Measurements from ENCODE around the gene NEK4. TPM values are rescaled to one million over a fixed set of nuclear protein-coding genes. Genes with fewer than 3 reads are reported as not detected.

Gene NEK4
- polyA plus RNA-seq, 6 donors from 2014 or later = 8.9 to 24.8 (median 12.7) TPM

GRCh38 chr3:52790337-52790736 lies 19.6 kb upstream of the NEK4 start:
- Mint-ChIP-seq H3K36me3 (no peaks in the 10 kb centered on the region), H3K9me3 (no peaks in the 10 kb centered on the region), H3K27ac (no peak overlapping the region)

GRCh38 chr3:52789746-52790040 lies 19.0 kb upstream of the NEK4 start:
- peaks cover 0 to 2% (median 0%) of the 10 kb centered on the region in 3 donors for H3K4me1 Mint-ChIP-seq
- H3K27ac Mint-ChIP-seq = peak overlapping the region in 1 of 6 donors; percentile 53
- no peak for DNase-seq
- H3K36me3 Mint-ChIP-seq = no peaks in the 10 kb centered on the region
- H3K4me3 Mint-ChIP-seq = no peak overlapping the region
- no peak for ATAC-seq (ENCODE audit: low read depth in 2 of 2)
- H3K27me3 Mint-ChIP-seq = no peaks in the 10 kb centered on the region
- no peaks in the 10 kb centered on the region for H3K9me3 Mint-ChIP-seq

More at GRCh38 chr3:52790337-52790736, 19.6 kb upstream of the NEK4 start:
- Mint-ChIP-seq H3K4me1 (peaks cover 0 to 2% (median 0%) of the 10 kb centered on the region in 3 donors), H3K27me3 (no peaks in the 10 kb centered on the region), H3K4me3 (peak overlapping the region in 1 of 8 donors; percentile 18)
- no peak for ATAC-seq (ENCODE audit: low read depth in 2 of 2)
- no peak for DNase-seq

- ATAC-seq (ENCODE audit: low read depth in 2 of 2) (no peak), DNase-seq (no peak)
- Mint-ChIP-seq H3K36me3 (no peaks in the 10 kb centered on the region), H3K9me3 (no peaks in the 10 kb centered on the region), H3K27me3 (no peaks in the 10 kb centered on the region), H3K4me1 (peaks cover 0 to 2% (median 0%) of the 10 kb centered on the region in 3 donors), H3K27ac (peak overlapping the region in 1 of 6 donors; percentile 22), H3K4me3 (no peak overlapping the region)
These were observed 18.4 kb upstream of the NEK4 start for GRCh38 chr3:52788890-52789745.

- Mint-ChIP-seq H3K9me3 (peaks cover 0 to 2% (median 0%) of the 10 kb centered on the region in 7 donors), H3K36me3 (no peaks in the 10 kb centered on the region), H3K27ac (peak overlapping the region in 2 of 6 donors; percentile 15 to 57), H3K4me1 (no peaks in the 10 kb centered on the region), H3K27me3 (no peaks in the 10 kb centered on the region), H3K4me3 (peak overlapping the region in 1 of 8 donors; percentile 77)
- no peak for DNase-seq
- no peak for ATAC-seq (ENCODE audit: low read depth in 2 of 2)
These were observed 17.2 kb upstream of the NEK4 start for GRCh38 chr3:52787672-52788625.

- H3K9me3 Mint-ChIP-seq = peaks cover 0 to 2% (median 0%) of the 10 kb centered on the region in 7 donors
- ATAC-seq (ENCODE audit: low read depth in 2 of 2) = no peak
- no peaks in the 10 kb centered on the region for H3K27me3 Mint-ChIP-seq
- H3K4me1 Mint-ChIP-seq = no peaks in the 10 kb centered on the region
- no peak overlapping the region for H3K4me3 Mint-ChIP-seq
- DNase-seq = no peak
- H3K27ac Mint-ChIP-seq = peak overlapping the region in 1 of 6 donors; percentile 62
- no peaks in the 10 kb centered on the region for H3K36me3 Mint-ChIP-seq
These were observed 16.5 kb upstream of the NEK4 start for GRCh38 chr3:52787246-52787645.

- Mint-ChIP-seq H3K36me3 (no peaks in the 10 kb centered on the region), H3K27me3 (no peaks in the 10 kb centered on the region), H3K27ac (no peak overlapping the region), H3K9me3 (peaks cover 0 to 2% (median 0%) of the 10 kb centered on the region in 7 donors), H3K4me1 (peaks cover 0 to under 1% (median 0%) of the 10 kb centered on the region in 3 donors), H3K4me3 (no peak overlapping the region)
- DNase-seq (no peak), ATAC-seq (ENCODE audit: low read depth in 2 of 2) (no peak)
These were observed 15.8 kb upstream of the NEK4 start for GRCh38 chr3:52786330-52787215.

- Mint-ChIP-seq H3K4me1 (peaks cover 7 to 10% (median 8%) of the 10 kb centered on the region in 3 donors), H3K4me3 (no peak overlapping the region), H3K36me3 (no peaks in the 10 kb centered on the region), H3K27ac (peak overlapping the region in 1 of 6 donors; percentile 39), H3K9me3 (peaks cover 0 to 2% (median 0%) of the 10 kb centered on the region in 7 donors), H3K27me3 (no peaks in the 10 kb centered on the region)
- DNase-seq = no peak
- ATAC-seq (ENCODE audit: low read depth in 2 of 2) = no peak
These were observed 14.3 kb upstream of the NEK4 start for GRCh38 chr3:52784931-52785590.

GRCh38 chr3:52784021-52784621 lies 13.4 kb upstream of the NEK4 start:
- H3K4me1 Mint-ChIP-seq = peaks cover 16 to 19% (median 18%) of the 10 kb centered on the region in 3 donors
- ATAC-seq (ENCODE audit: low read depth in 2 of 2) (no peak), DNase-seq (no peak)
- H3K9me3 Mint-ChIP-seq = peaks cover 0 to 2% (median 0%) of the 10 kb centered on the region in 7 donors
- peak overlapping the region in 1 of 6 donors; percentile 33 for H3K27ac Mint-ChIP-seq
- H3K36me3 Mint-ChIP-seq = no peaks in the 10 kb centered on the region
- no peaks in the 10 kb centered on the region for H3K27me3 Mint-ChIP-seq
- H3K4me3 Mint-ChIP-seq = no peak overlapping the region

- H3K27ac Mint-ChIP-seq = peak overlapping the region in 1 of 6 donors; percentile 86
- DNase-seq (no peak), ATAC-seq (ENCODE audit: low read depth in 2 of 2) (no peak)
- H3K27me3 Mint-ChIP-seq = no peaks in the 10 kb centered on the region
- no peak overlapping the region for H3K4me3 Mint-ChIP-seq
- H3K9me3 Mint-ChIP-seq = peaks cover 0 to 2% (median 0%) of the 10 kb centered on the region in 7 donors
- peaks cover 16 to 26% (median 20%) of the 10 kb centered on the region in 3 donors for H3K4me1 Mint-ChIP-seq
- no peaks in the 10 kb centered on the region for H3K36me3 Mint-ChIP-seq
These were observed 12.4 kb upstream of the NEK4 start for GRCh38 chr3:52783211-52783555.

- H3K4me3 Mint-ChIP-seq = no peak overlapping the region
- H3K27ac Mint-ChIP-seq = peak overlapping the region in 5 of 6 donors; percentile 29 to 96 (median 86)
- ATAC-seq (ENCODE audit: low read depth in 2 of 2) = no peak
- peaks cover 0 to 2% (median 0%) of the 10 kb centered on the region in 7 donors for H3K9me3 Mint-ChIP-seq
- no peak for DNase-seq
- peaks cover 16 to 26% (median 20%) of the 10 kb centered on the region in 3 donors for H3K4me1 Mint-ChIP-seq
- no peaks in the 10 kb centered on the region for H3K27me3 Mint-ChIP-seq
- no peaks in the 10 kb centered on the region for H3K36me3 Mint-ChIP-seq
These were observed 11.9 kb upstream of the NEK4 start for GRCh38 chr3:52782412-52783210.

- H3K27me3 Mint-ChIP-seq = no peaks in the 10 kb centered on the region
- H3K36me3 Mint-ChIP-seq = no peaks in the 10 kb centered on the region
- peaks cover 16 to 26% (median 20%) of the 10 kb centered on the region in 3 donors for H3K4me1 Mint-ChIP-seq
- H3K9me3 Mint-ChIP-seq = peaks cover 0 to 2% (median 0%) of the 10 kb centered on the region in 7 donors
- peak overlapping the region in 5 of 6 donors; percentile 29 to 100 (median 89) for H3K27ac Mint-ChIP-seq
- no peak for DNase-seq
- no peak for ATAC-seq (ENCODE audit: low read depth in 2 of 2)
- H3K4me3 Mint-ChIP-seq = no peak overlapping the region
These were observed 11.0 kb upstream of the NEK4 start for GRCh38 chr3:52781741-52782140.
